Activated CD8-positive, alpha-beta T cell treated with anti-CD3 and anti-CD28 coated beads, Interleukin-2, amount 10 ng/mL, durations not matched to agents 7 days and 5 days (primary cell): ENCODE results near the gene DKC1. TPM values are rescaled to one million over a fixed set of nuclear protein-coding genes. Genes with fewer than 3 reads are reported as not detected.

Experiments used
- ATAC-seq: fragments of 150-1000 bp; cut with Tn5 transposase; one replicate; pipeline ENCODE4 v1.10.0; 2021; ENCODE audit warnings: moderate library complexity
- CTCF ChIA-PET: fragments of 350-600 bp; sonication (Branson Sonifier 250); formaldehyde crosslinking; loops from one replicate; lab custom pipeline; 2021; ENCODE audit warnings: antibody characterized with exemption; lab: Charles Lee
- POLR2A ChIA-PET: fragments of 350-600 bp; sonication (Branson Sonifier 250); formaldehyde crosslinking; loops from one replicate; lab custom pipeline; 2021; ENCODE audit warnings: antibody characterized with exemption; lab: Charles Lee
- DNase-seq: peaks from one replicate; pipeline ENCODE4 v3.0.0-alpha.2; 2020
- H3K27ac Mint-ChIP-seq: one replicate; pipeline ENCODE4 v1.8.0; 2021; ENCODE audit warnings: mild to moderate bottlenecking, mixed read lengths
- H3K27me3 Mint-ChIP-seq: one replicate; pipeline ENCODE4 v1.8.0; 2021; ENCODE audit warnings: low read depth, mixed read lengths
- H3K36me3 Mint-ChIP-seq: one replicate; pipeline ENCODE4 v1.8.0; 2021; ENCODE audit warnings: low read depth, mixed read lengths
- H3K4me1 Mint-ChIP-seq: one replicate; pipeline ENCODE4 v1.8.0; 2021; ENCODE audit warnings: low read depth, mixed read lengths
- H3K4me3 Mint-ChIP-seq: one replicate; pipeline ENCODE4 v1.8.0; 2021; ENCODE audit warnings: mild to moderate bottlenecking, mixed read lengths
- H3K9me3 Mint-ChIP-seq: one replicate; pipeline ENCODE4 v1.8.0; 2022; ENCODE audit warnings: mixed read lengths; ENCODE audit not compliant: insufficient read depth
- total RNA-seq, 2 experiments: library from RNA; stranded (reverse); gene quantifications; one replicate each; pipeline ENCODE4 v1.2.3, GENCODE V29; 2021

The DKC1 gene
- total RNA-seq, 2 experiments from 2014 or later = 76.0 to 82.8 TPM

GRCh38 chrX:154751669-154752271 is 10.9 kb upstream of the DKC1 start:
- ATAC-seq = no peak
- no peaks in the 10 kb centered on the region for H3K36me3 Mint-ChIP-seq
- peaks cover 11% of the 10 kb centered on the region for H3K27me3 Mint-ChIP-seq
- peak overlapping the region; percentile 54 for H3K4me3 Mint-ChIP-seq
- ChIA-PET POLR2A (interaction anchor here (0.7 to 4.4 kb wide), 3 partner anchors 10 to 33 kb away, joined by 3 to 29 read pairs (median 4); partner anchors contain the start of gene DKC1), CTCF (interaction anchor here (0.6 to 6.8 kb wide), 6 partner anchors 11 to 88 kb away, joined by 3 to 163 read pairs (median 52); partner anchors contain the start of gene DKC1)
- peaks cover 27% of the 10 kb centered on the region for H3K4me1 Mint-ChIP-seq
- peak overlapping the region; percentile 44 for H3K27ac Mint-ChIP-seq
- no peak for DNase-seq
- H3K9me3 Mint-ChIP-seq = no peaks in the 10 kb centered on the region

GRCh38 chrX:154758696-154759095 is 4.0 kb upstream of the DKC1 start:
- Mint-ChIP-seq H3K36me3 (peaks cover 2% of the 10 kb centered on the region), H3K27me3 (no peaks in the 10 kb centered on the region), H3K9me3 (no peaks in the 10 kb centered on the region), H3K27ac (no peak overlapping the region), H3K4me1 (peaks cover 18% of the 10 kb centered on the region), H3K4me3 (no peak overlapping the region)
- no peak for DNase-seq
- CTCF ChIA-PET = interaction anchor here (1.7 kb wide), 1 partner anchor 10 kb away, joined by 6 read pairs; no protein-coding TSS in a partner anchor
- POLR2A ChIA-PET = interaction anchor here (1.1 kb wide), 1 partner anchor 21 kb away, joined by 3 read pairs; no protein-coding TSS in a partner anchor
- ATAC-seq = no peak

GRCh38 chrX:154761977-154762536 is 607 bp upstream of the DKC1 start:
- H3K4me1 Mint-ChIP-seq = peaks cover 29% of the 10 kb centered on the region
- ATAC-seq = no peak
- peaks cover 27% of the 10 kb centered on the region for H3K36me3 Mint-ChIP-seq
- ChIA-PET CTCF (interaction anchor here (0.7 to 4.3 kb wide), 5 partner anchors 11 to 49 kb away, joined by 3 to 28 read pairs (median 4); partner anchors contain the start of gene GAB3), POLR2A (interaction anchor here (1.0 to 4.1 kb wide), 6 partner anchors 12 to 72 kb away, joined by 3 to 29 read pairs (median 5); partner anchors contain the start of gene GAB3)
- H3K4me3 Mint-ChIP-seq = peak overlapping the region; percentile 88
- no peaks in the 10 kb centered on the region for H3K27me3 Mint-ChIP-seq
- no peak for DNase-seq
- peak overlapping the region; percentile 94 for H3K27ac Mint-ChIP-seq
- H3K9me3 Mint-ChIP-seq = no peaks in the 10 kb centered on the region

GRCh38 chrX:154774622-154775021 is 12.0 kb downstream of the DKC1 start:
- no peaks in the 10 kb centered on the region for H3K27me3 Mint-ChIP-seq
- H3K27ac Mint-ChIP-seq = no peak overlapping the region
- H3K9me3 Mint-ChIP-seq = no peaks in the 10 kb centered on the region
- H3K36me3 Mint-ChIP-seq = peaks cover 63% of the 10 kb centered on the region
- peaks cover 24% of the 10 kb centered on the region for H3K4me1 Mint-ChIP-seq
- H3K4me3 Mint-ChIP-seq = no peak overlapping the region
- no peak for DNase-seq
- CTCF ChIA-PET = no interaction called here
- no peak for ATAC-seq
- POLR2A ChIA-PET = no interaction called here

GRCh38 chrX:154775419-154776349 is 13.0 kb downstream of the DKC1 start:
- H3K4me1 Mint-ChIP-seq = peaks cover 22% of the 10 kb centered on the region
- H3K36me3 Mint-ChIP-seq = peaks cover 60% of the 10 kb centered on the region
- ChIA-PET POLR2A (no interaction called here), CTCF (no interaction called here)
- H3K27ac Mint-ChIP-seq = peak overlapping the region; percentile 3
- H3K9me3 Mint-ChIP-seq = no peaks in the 10 kb centered on the region
- no peak overlapping the region for H3K4me3 Mint-ChIP-seq
- ATAC-seq (no peak), DNase-seq (no peak)
- H3K27me3 Mint-ChIP-seq = no peaks in the 10 kb centered on the region

GRCh38 chrX:154776753-154777152 is 14.1 kb downstream of the DKC1 start:
- DNase-seq = no peak
- Mint-ChIP-seq H3K4me3 (no peak overlapping the region), H3K27ac (peak overlapping the region; percentile 61), H3K27me3 (no peaks in the 10 kb centered on the region), H3K36me3 (peaks cover 58% of the 10 kb centered on the region), H3K9me3 (no peaks in the 10 kb centered on the region), H3K4me1 (peaks cover 17% of the 10 kb centered on the region)
- ATAC-seq = no peak
- ChIA-PET POLR2A (interaction anchor here (0.7 kb wide), 1 partner anchor 58 kb away, joined by 3 read pairs; the partner anchor contains the start of gene SMIM9), CTCF (interaction anchor here (1.2 kb wide), 1 partner anchor 28 kb away, joined by 3 read pairs; no protein-coding TSS in a partner anchor)

GRCh38 chrX:154779261-154779660 is 16.6 kb downstream of the DKC1 start:
- Mint-ChIP-seq H3K27ac (no peak overlapping the region), H3K9me3 (no peaks in the 10 kb centered on the region), H3K4me3 (no peak overlapping the region), H3K36me3 (peaks cover 56% of the 10 kb centered on the region), H3K4me1 (peaks cover 21% of the 10 kb centered on the region), H3K27me3 (no peaks in the 10 kb centered on the region)
- CTCF ChIA-PET = no interaction called here
- no peak for ATAC-seq
- POLR2A ChIA-PET = no interaction called here
- DNase-seq = no peak

GRCh38 chrX:154780968-154781367 is 18.3 kb downstream of the DKC1 start:
- H3K9me3 Mint-ChIP-seq = no peaks in the 10 kb centered on the region
- no peaks in the 10 kb centered on the region for H3K27me3 Mint-ChIP-seq
- no peak overlapping the region for H3K4me3 Mint-ChIP-seq
- POLR2A ChIA-PET = interaction anchor here (1.7 kb wide), 1 partner anchor 17 kb away, joined by 3 read pairs; no protein-coding TSS in a partner anchor
- no peak overlapping the region for H3K27ac Mint-ChIP-seq
- peaks cover 30% of the 10 kb centered on the region for H3K4me1 Mint-ChIP-seq
- DNase-seq (no peak), ATAC-seq (no peak)
- H3K36me3 Mint-ChIP-seq = peaks cover 54% of the 10 kb centered on the region
- CTCF ChIA-PET = no interaction called here

- Mint-ChIP-seq H3K4me1 (peaks cover 28% of the 10 kb centered on the region), H3K9me3 (no peaks in the 10 kb centered on the region), H3K36me3 (peaks cover 54% of the 10 kb centered on the region), H3K27me3 (no peaks in the 10 kb centered on the region), H3K27ac (peak overlapping the region; percentile 70), H3K4me3 (peak overlapping the region; percentile 38)
- ChIA-PET CTCF (no interaction called here), POLR2A (no interaction called here)
- ATAC-seq (no peak), DNase-seq (no peak)
These were observed 21.7 kb downstream of the DKC1 start for GRCh38 chrX:154784149-154784995.

- Mint-ChIP-seq H3K27me3 (no peaks in the 10 kb centered on the region), H3K36me3 (peaks cover 63% of the 10 kb centered on the region), H3K9me3 (no peaks in the 10 kb centered on the region), H3K27ac (no peak overlapping the region), H3K4me3 (no peak overlapping the region), H3K4me1 (peaks cover 28% of the 10 kb centered on the region)
- POLR2A ChIA-PET = no interaction called here
- no peak for ATAC-seq
- CTCF ChIA-PET = interaction anchor here (0.9 kb wide), 1 partner anchor 22 kb away, joined by 4 read pairs; the partner anchor contains the start of gene DKC1
- no peak for DNase-seq
These were observed 23.1 kb downstream of the DKC1 start for GRCh38 chrX:154785716-154786115.
